HepG2 (cell line): ENCODE data around the gene CFAP97. TPM values are rescaled to one million over a fixed set of nuclear protein-coding genes. Genes with fewer than 3 reads are reported as not detected.

ENCODE experiments used
- ATAC-seq: fragments of 200-7000 bp; cut with Tn5 transposase; 3 replicates; pipeline ENCODE4 v1.9.1; 2020; ENCODE audit warnings: mild to moderate bottlenecking, moderate library complexity
- BruUV-seq: library from RNA; stranded (reverse); fragments of 400-500 nt; replicated peaks from 2 replicates; lab custom pipeline; 2021; lab: Mats Ljungman, UMichigan
- CTCF ChIA-PET: fragments of 300-600 bp; formaldehyde crosslinking; extraction: SDS; loops from one replicate; lab custom pipeline; 2021; ENCODE audit warnings: low total read pairs, inconsistent platforms, low intra/inter-chr PET ratio; lab: Yijun Ruan, JAX
- POLR2A ChIA-PET: fragments of 350-600 bp; sonication (Branson Sonifier 250); formaldehyde crosslinking; loops from one replicate; lab custom pipeline; 2020; ENCODE audit warnings: antibody characterized with exemption, inconsistent platforms; lab: Yijun Ruan, JAX
- DNase-seq: peaks from one replicate; pipeline ENCODE4 v3.0.0-alpha.2; 2015; ENCODE audit warnings: low spot score
- FAIRE-seq: peaks from 3 replicates; lab custom pipeline; 2011; peaks lifted over from hg19 to GRCh38; lab: Jason Lieb, UNC
- H2AFZ ChIP-seq: one replicate; pipeline ENCODE4 v1.6.1; 2011; ENCODE audit warnings: low read length, inconsistent platforms
- H3K27ac ChIP-seq: fragments of 300-600 bp; 3 replicates; pipeline ENCODE4 v1.8.0; 2011; ENCODE audit warnings: mixed run types, mild to moderate bottlenecking, mixed read lengths, low read length, inconsistent platforms; ENCODE audit not compliant: insufficient read depth; ENCODE audit errors: extremely low read length
- H3K27me3 ChIP-seq, 2 experiments: fragments of 200-600 bp in 1 of 2; 2 replicates in 1 of 2; 3 replicates in 1 of 2; pipeline versions ENCODE4 v1.6.0 to v1.8.0; 2011; ENCODE audit warnings: low read length in 2 of 2, mild to moderate bottlenecking in 2 of 2, moderate library complexity in 2 of 2, inconsistent platforms in 1 of 2; ENCODE audit not compliant: insufficient read depth in 2 of 2, control insufficient read depth in 1 of 2
- H3K36me3 ChIP-seq, 2 experiments: fragments of 200-600 bp in 1 of 2; replicated peaks in 1 of 2; 2 replicates in 1 of 2; 3 replicates in 1 of 2; pipeline versions ENCODE4 v1.5.1 to v1.8.0; 2011; ENCODE audit warnings: low read length in 2 of 2, inconsistent platforms in 1 of 2; ENCODE audit not compliant: insufficient read depth in 2 of 2, control insufficient read depth in 1 of 2
- H3K4me1 ChIP-seq: 2 replicates; pipeline ENCODE4 v1.5.1; 2012; ENCODE audit warnings: low read length, inconsistent platforms; ENCODE audit not compliant: insufficient read depth
- H3K4me2 ChIP-seq: 2 replicates; pipeline ENCODE4 v1.6.0; 2011; ENCODE audit warnings: low read depth, low read length, inconsistent platforms
- H3K4me3 ChIP-seq, 3 experiments: fragments of 200-600 bp in 1 of 3; sonication (generic), shearing (Covaris generic) in 1 of 3; replicated peaks in 1 of 3; 2 replicates each; pipeline ENCODE4 v1.5.1; 2011 to 2016; ENCODE audit warnings: low read length in 3 of 3, inconsistent platforms in 2 of 3, low read depth in 2 of 3, mild to moderate bottlenecking in 2 of 3, control low read depth in 1 of 3, mixed read lengths in 1 of 3; ENCODE audit not compliant: insufficient read depth in 1 of 3
- H3K79me2 ChIP-seq: one replicate; pipeline ENCODE4 v1.6.1; 2011; ENCODE audit warnings: low read length, inconsistent platforms; ENCODE audit not compliant: insufficient read depth
- H3K9ac ChIP-seq: 2 replicates; pipeline ENCODE4 v1.6.0; 2011; ENCODE audit warnings: mild to moderate bottlenecking, low read depth, low read length, inconsistent platforms; ENCODE audit not compliant: insufficient read depth
- H3K9me3 ChIP-seq: 2 replicates; pipeline ENCODE4 v1.5.1; 2012; ENCODE audit warnings: mild to moderate bottlenecking, low read length
- H4K20me1 ChIP-seq: 2 replicates; pipeline ENCODE4 v1.6.0; 2011; ENCODE audit warnings: inconsistent platforms, mild to moderate bottlenecking, low read length, moderate library complexity; ENCODE audit not compliant: insufficient read depth
- HIC2 ChIP-seq: sonication (generic); formaldehyde crosslinking; IDR thresholded peaks from 2 replicates; pipeline ENCODE4 v1.9.0; 2022; ENCODE audit warnings: low read depth, missing genetic modification reagents
- NRL ChIP-seq: sonication (generic); formaldehyde crosslinking; IDR thresholded peaks from 2 replicates; pipeline ENCODE4 v1.5.0; 2020; ENCODE audit warnings: missing genetic modification reagents, mild to moderate bottlenecking, moderate library complexity, borderline replicate concordance
- SIN3B ChIP-seq: fragments of 150-350 bp; IDR thresholded peaks from 2 replicates; pipeline ENCODE4 v1.6.1; 2014; ENCODE audit warnings: low read length
- ZBTB7B ChIP-seq: sonication (generic); formaldehyde crosslinking; IDR thresholded peaks from 2 replicates; pipeline ENCODE4 v1.4.0; 2020; ENCODE audit warnings: missing genetic modification reagents
- ZFX ChIP-seq: sonication (generic); formaldehyde crosslinking; IDR thresholded peaks from 2 replicates; pipeline ENCODE4 v1.4.0; 2020; ENCODE audit warnings: mild to moderate bottlenecking, low read depth, missing genetic modification reagents, moderate library complexity
- ZNF563 ChIP-seq: sonication (generic); formaldehyde crosslinking; IDR thresholded peaks from 2 replicates; pipeline ENCODE4 v1.8.0; 2022; ENCODE audit warnings: mild to moderate bottlenecking, moderate library complexity, missing genetic modification reagents
- ZNF749 ChIP-seq: sonication (generic); formaldehyde crosslinking; IDR thresholded peaks from 2 replicates; pipeline ENCODE4 v1.8.0; 2022; ENCODE audit warnings: mild to moderate bottlenecking, missing genetic modification reagents, moderate library complexity, borderline replicate concordance
- WGBS: methylation state at CpG from one replicate; pipeline ENCODE4 v1.1.6; 2017; ENCODE audit warnings: low lambda C conversion rate; 5-methylcytosine and 5-hydroxymethylcytosine counted together
- in situ Hi-C: cut with HindIII; loops from 2 replicates; pipeline ENCODE4 v1.10.0; 2017; ENCODE audit warnings: low pct_unique_long_range_greater_than_20kb; ENCODE audit not compliant: extremely low pct_ligation_motif_present
- intact Hi-C: fragments of 100-400 bp; cut with micrococcal nuclease; formaldehyde crosslinking; loops from one replicate; pipeline ENCODE4 v1.10.0; 2022; ENCODE audit not compliant: unreplicated experiment
- polyA plus RNA-seq, 8 experiments: library from polyadenylated mRNA; depleted of rRNA in 3 of 8; stranded (reverse) in 7 of 8; unstranded in 1 of 8; fragments of >200 nt; fragmentation: Illumina TruSeq in 4 of 8; extraction: Trizol in 4 of 8; gene quantifications; 2 replicates each; pipeline versions ENCODE4 v1.2.1 to v1.2.3, GENCODE V29; 2011 to 2016; ENCODE audit warnings: low read depth in 4 of 8, missing spikeins in 1 of 8, mixed read lengths in 1 of 8; ENCODE audit not compliant: insufficient read depth in 1 of 8
- total RNA-seq, 5 experiments: library from RNA; depleted of rRNA; stranded (reverse); fragments of >200 nt; fragmentation: Illumina TruSeq; extraction: Trizol; gene quantifications; 2 replicates each; pipeline ENCODE4 v1.2.3, GENCODE V29; 2016; ENCODE audit warnings: low read depth in 1 of 5

Gene CFAP97
- total and polyA plus RNA-seq, 2 of the 13 experiments (the other 11 are each of a cell fraction or from before 2014, with no cell fraction given): 32.1 to 44.4 TPM

GRCh38 chr4:185137233-185137925 lies 66.4 kb downstream of the CFAP97 start:
- H3K27me3 ChIP-seq: peaks cover 0 to 11% of the 10 kb centered on the region in 2 experiments; a peak in 3 of 5 replicates
- H3K9me3 ChIP-seq: no peaks in the 10 kb centered on the region
- H3K9ac ChIP-seq: no peak overlapping the region
- H4K20me1 ChIP-seq: no peaks in the 10 kb centered on the region
- WGBS: 62% methylated on average over 24 of the region's 24 CpGs
- H3K4me1 ChIP-seq: peaks cover 9% of the 10 kb centered on the region
- no TSS peak for BruUV-seq
- ATAC-seq: peak; percentile 38
- TF ChIP-seq HIC2 (CRISPR knock-in tag): no peak
- no peak for TF ChIP-seq ZBTB7B (CRISPR knock-in tag)
- TF ChIP-seq ZNF563 (CRISPR knock-in tag): no peak
- TF ChIP-seq ZNF749 (CRISPR knock-in tag): no peak
- TF ChIP-seq NRL: no peak
- no peak for TF ChIP-seq ZFX (CRISPR knock-in tag)
- no peak for TF ChIP-seq SIN3B
- H3K4me3 ChIP-seq: no peak overlapping the region
- no peak for FAIRE-seq
- intact Hi-C loops: no loop called here
- CTCF ChIA-PET: no interaction called here
- no peaks in the 10 kb centered on the region for H3K79me2 ChIP-seq
- in situ Hi-C loops: loop anchor here (5.0 kb wide), 1 partner anchor 100 kb away; no protein-coding TSS in a partner anchor
- no peaks in the 10 kb centered on the region for H3K36me3 ChIP-seq
- no peak overlapping the region for H2AFZ ChIP-seq
- POLR2A ChIA-PET: no interaction called here
- no peak overlapping the region; the same call in 1 of the 2 replicates for H3K4me2 ChIP-seq
- no peak overlapping the region for H3K27ac ChIP-seq
- no peak for DNase-seq
